PC-3 (cell line): ENCODE data around the gene C1QTNF5.

Source experiments
- CTCF ChIP-seq: fragments of 300-600 bp; sonication (generic); conservative IDR thresholded peaks from 2 replicates; pipeline ENCODE4 v1.5.1; 2017; ENCODE audit warnings: antibody characterized with exemption, low read depth, mild to moderate bottlenecking, low read length
- EZH2 ChIP-seq: fragments of 300-600 bp; sonication (generic); IDR thresholded peaks from one replicate; pipeline ENCODE4 v1.6.1; 2017; ENCODE audit warnings: antibody characterized with exemption, mild to moderate bottlenecking, low read length; ENCODE audit not compliant: unreplicated experiment

GRCh38 chr11:119297938-119298337, 42.7 kb downstream of the C1QTNF5 start:
- TF ChIP-seq CTCF (no peak), EZH2 (no peak)
